GM19324 (cell line): ENCODE data around the gene TBX20.

ENCODE experiments used
- ATAC-seq: cut with Tn5 transposase; IDR thresholded peaks from one replicate; pipeline ENCODE4 v1.9.1; 2021; ENCODE audit warnings: mild to moderate bottlenecking, moderate library complexity; ENCODE audit not compliant: unreplicated experiment, low FRiP score

TBX20 gene, protein sequence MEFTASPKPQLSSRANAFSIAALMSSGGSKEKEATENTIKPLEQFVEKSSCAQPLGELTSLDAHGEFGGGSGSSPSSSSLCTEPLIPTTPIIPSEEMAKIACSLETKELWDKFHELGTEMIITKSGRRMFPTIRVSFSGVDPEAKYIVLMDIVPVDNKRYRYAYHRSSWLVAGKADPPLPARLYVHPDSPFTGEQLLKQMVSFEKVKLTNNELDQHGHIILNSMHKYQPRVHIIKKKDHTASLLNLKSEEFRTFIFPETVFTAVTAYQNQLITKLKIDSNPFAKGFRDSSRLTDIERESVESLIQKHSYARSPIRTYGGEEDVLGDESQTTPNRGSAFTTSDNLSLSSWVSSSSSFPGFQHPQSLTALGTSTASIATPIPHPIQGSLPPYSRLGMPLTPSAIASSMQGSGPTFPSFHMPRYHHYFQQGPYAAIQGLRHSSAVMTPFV

DNA sequence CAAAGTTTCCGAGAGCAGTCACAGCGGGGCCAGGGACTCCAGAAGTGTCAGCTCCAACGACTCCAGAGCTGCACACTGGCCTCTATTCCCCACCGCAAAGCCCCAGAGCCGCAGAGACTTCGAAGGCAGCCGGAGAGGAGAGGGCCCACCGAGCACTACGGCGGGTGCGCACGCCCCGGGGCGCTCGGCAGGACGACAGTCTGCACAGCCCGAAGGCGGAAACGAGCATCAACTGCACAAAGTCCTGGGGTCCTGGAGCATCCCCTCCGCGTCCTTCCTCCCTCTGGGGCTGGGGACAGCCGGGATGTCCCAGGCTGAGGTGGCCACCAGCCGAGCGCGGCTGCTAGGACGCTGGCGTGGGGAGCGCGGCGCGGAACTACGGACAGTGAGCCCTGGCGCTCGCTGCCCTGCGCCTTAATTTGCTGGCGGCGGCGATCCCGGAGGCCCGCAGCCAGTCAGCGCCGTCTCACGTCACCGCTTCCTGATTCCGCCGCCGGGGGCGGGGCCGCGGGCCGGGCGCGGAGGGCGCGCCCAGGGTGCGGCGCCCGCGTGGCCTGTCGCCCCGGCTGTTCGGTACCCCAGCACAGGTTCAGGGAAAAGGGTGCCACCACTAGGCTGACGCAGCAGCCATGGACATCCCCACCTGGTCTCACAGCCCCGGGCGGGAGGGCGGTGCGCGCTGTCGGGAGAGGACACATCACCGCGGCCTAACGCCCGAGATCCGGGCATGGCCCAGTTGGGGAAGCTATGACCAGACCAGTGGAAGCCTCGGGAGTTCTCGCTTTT, at the start of gene TBX20:
Gene TBX20 (minus strand): TSS at position 391 of the 786 bp plus-strand sequence. CDS start 480 bp downstream, outside the sequence.
- ATAC-seq: no peak

DNA sequence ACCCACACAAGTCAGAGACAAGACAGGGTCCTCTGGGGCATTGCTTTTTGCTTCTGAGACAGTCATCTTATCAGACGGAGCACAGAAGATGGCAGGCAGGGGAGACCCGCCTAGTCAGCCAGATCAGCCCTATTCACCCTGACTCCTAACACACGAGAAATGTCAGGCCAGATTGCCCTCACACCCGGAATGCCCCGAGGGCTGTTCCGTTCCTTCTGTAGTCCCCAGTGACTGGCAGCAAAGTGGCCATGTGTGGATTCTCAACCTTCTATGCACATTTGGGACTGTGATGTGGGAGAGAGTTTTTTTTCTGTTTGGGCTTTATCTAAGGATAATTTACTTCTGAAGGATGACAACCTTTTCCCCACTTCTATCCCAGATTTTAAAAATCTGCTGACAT, 35.5 kb upstream of the TBX20 start:
- no peak for ATAC-seq

- ATAC-seq: no peak
Observed at GRCh38 chr7:35286986-35287385, 33.1 kb upstream of the TBX20 start.

DNA sequence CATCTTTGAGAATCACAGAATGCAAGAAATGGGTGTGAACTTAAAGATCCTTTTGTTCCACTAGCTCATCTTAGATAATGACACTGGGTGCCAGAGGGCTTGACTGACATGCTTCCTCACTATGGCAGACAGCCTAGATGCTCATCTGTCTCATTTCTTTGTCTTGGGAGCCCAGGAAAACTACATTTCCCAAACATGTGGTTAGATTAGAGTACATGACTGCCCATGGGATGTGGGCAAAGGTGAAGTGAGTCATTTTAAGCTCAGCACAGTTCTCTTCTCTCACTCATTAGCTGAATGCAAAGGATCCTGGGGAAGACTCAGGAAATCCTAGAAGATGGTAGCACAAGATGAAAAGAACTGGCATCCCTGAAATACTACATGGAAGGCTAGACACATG, 32.5 kb upstream of the TBX20 start:
- ATAC-seq: no peak

GRCh38 chr7:35285799-35286198, 31.9 kb upstream of the TBX20 start:
- ATAC-seq: no peak

DNA sequence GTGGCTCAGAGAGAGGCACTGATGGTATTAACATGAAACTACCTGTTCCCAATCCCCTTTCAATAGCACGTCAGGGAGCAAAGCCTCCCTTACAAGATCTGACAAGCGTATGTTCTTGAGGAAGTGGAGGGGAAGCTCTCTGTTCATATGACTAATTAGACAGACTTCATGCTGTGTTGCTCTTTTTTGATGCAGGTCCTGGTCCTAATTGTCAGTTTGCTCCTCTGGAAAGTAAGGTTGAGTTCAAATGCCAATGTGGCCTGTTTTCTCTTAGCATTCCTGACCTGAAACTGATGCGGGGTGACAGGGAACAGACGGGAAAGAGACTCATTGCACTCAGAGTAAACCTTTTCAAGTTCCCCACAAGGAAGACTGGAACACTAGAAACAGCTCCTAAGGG, 27.0 kb upstream of the TBX20 start:
- ATAC-seq: no peak

- no peak for ATAC-seq
Observed at GRCh38 chr7:35277359-35277758, 23.5 kb upstream of the TBX20 start.

GRCh38 chr7:35272246-35272645, 18.3 kb upstream of the TBX20 start:
- no peak for ATAC-seq

DNA sequence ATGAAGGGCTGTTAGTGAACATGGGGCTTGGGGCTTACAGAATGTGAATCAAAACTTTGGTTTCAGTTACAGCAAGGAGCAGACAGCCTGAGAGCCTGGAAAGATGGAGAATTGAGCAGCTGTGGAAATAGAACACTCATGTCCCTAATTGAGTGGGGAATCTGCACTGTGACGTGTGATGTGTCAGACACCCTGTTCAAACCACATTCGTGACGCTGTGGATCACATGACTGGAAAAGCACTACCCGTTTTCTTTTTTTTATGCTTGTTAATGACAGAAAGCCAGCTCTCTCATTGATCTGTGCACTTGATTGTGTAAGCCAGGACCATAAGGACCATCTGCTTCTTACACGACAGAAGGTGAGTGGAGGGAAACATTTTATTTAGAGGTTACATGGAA, 15.1 kb upstream of the TBX20 start:
- no peak for ATAC-seq

GRCh38 chr7:35267411-35267810, 13.5 kb upstream of the TBX20 start:
- ATAC-seq: no peak

- no peak for ATAC-seq
Observed at GRCh38 chr7:35263396-35263795, 9.5 kb upstream of the TBX20 start.

DNA sequence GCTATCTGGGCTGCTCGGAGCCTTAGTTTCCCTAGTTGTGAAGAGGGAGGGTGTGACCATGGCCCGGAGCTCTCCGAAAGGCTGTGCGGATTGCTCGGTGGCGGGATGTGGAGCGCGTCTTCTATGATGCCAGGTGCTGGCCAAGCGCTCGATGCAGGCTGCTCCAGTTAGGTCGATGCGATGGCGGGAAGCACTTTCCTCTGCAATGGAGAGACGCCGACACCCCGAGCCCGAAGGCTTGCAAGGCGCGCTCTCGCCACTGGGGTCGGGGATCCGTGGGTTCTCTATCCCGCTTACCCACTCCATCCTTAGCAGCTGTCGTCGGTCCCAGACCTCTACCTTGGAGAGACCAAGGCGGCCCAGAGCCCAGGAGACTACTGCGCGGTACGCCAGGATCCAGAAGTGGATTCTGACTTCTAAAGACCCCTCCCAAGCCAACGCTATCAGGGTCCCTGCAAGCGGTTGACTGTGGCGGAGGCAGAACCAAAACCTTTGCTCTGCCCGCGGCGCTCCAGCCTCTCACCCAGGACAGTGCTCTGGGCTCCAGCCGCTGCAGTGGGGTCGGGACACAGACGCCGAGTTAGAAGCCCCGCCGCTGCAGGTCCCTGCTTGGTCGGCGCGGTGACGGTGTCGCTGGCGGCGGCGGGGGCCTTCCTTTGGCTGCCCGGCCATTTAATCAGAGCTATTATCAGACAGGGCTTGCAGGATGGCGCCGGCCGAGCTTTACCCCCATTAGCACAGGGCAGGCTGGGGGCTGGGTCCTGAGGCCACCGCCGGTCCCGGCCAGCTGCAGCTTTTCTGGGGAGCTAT, 7.8 kb upstream of the TBX20 start:
- ATAC-seq: no peak

- no peak for ATAC-seq
Observed at GRCh38 chr7:35261041-35261440, 7.1 kb upstream of the TBX20 start.

DNA sequence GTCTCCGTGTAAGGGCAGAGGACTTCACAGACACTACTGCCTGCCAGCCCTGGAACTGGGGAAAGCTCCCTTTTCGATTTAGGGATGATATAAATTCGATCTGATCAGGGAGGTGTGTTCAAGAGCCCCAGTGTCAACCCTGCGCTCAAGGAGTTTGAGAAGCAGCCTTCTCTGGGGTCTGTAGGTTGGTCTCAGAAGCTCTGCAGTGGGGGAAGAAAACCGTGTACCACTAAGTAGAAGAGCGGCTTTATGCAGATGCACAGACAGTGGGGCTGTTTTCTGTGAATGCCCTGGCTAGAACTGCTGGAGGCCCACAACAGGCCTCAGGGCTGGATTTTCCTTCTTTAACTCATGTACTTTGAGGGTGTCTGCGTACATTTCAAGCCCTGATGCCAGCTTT, 6.3 kb upstream of the TBX20 start:
- ATAC-seq: no peak

- ATAC-seq: no peak
Observed at GRCh38 chr7:35259523-35259908, 5.6 kb upstream of the TBX20 start.

GRCh38 chr7:35258868-35259522, 5.1 kb upstream of the TBX20 start:
- ATAC-seq: no peak

- no peak for ATAC-seq
Observed at GRCh38 chr7:35258125-35258867, 4.4 kb upstream of the TBX20 start.

GRCh38 chr7:35257251-35258124, 3.6 kb upstream of the TBX20 start:
- no peak for ATAC-seq
